Thyroid gland (tissue), 4 donors: ENCODE measurements around the gene MAN2B1.

Experiments
- CTCF ChIP-seq, 6 experiments: fragments of 200-600 bp in 3 of 6; fragments of 450-650 bp in 3 of 6; sonication (generic) in 3 of 6; IDR thresholded peaks; one replicate each; pipeline ENCODE4 v1.5.1; 2016 to 2019; ENCODE audit warnings: antibody characterized with exemption in 6 of 6, mild to moderate bottlenecking in 2 of 6, inconsistent platforms in 1 of 6, moderate library complexity in 1 of 6
- POLR2A ChIP-seq, 2 donors: fragments of 450-650 bp; IDR thresholded peaks; one replicate each; pipeline ENCODE4 v1.6.1; 2017; ENCODE audit warnings: antibody characterized with exemption in 2 of 2, mild to moderate bottlenecking in 2 of 2, moderate library complexity in 1 of 2

DNA sequence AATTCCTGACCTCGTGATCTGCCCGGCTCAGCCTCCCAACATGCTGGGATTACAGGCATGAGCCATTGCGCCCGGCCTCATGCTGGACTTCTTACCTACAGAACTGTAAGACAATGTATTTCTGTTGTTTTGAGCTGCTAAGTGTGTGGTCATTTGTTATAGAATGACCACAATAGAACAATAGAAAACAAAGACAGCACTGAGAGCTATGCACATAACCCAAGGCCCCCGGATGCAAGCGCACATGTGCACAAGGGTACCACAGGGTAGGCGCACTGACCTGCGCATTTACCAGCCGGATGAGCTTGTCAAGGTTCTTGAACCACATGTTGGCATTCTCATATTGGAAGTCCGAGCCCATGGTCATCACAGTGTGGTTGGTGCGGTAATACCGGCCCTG, 5.6 kb downstream of the MAN2B1 start:
- TF ChIP-seq POLR2A (IDR thresholded peaks at IDR 0.05) (no peak), CTCF (IDR thresholded peaks at IDR 0.05) (no peak)
